Measurements from ENCODE around the gene WDR77. TPM values are rescaled to one million over a fixed set of nuclear protein-coding genes. Genes with fewer than 3 reads are reported as not detected.

The WDR77 gene
- total and polyA plus RNA-seq, 2 of the 4 experiments (the other 2 are of a cell fraction), result 80.8 to 87.0 TPM

DNA sequence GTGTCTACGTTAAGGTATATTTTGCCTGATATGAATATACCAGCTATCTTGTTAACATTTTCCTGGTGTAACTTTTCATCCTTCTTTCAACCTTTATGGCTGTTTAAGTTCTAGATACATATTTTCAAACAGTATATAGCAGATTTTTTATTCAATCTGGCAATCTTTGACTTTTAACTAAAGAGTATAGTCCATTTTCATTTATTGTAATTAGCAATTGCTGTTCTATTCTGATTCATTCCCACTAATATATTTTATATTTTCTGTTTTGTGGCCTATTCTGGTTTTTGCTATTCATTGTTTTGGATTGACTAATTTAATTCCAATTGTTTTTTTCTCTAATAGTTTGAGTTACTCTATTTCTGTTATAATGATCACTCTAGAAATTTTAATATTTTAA lies 17.4 kb upstream of the WDR77 start:
- no peaks in the 10 kb centered on the region for H3K9me3 ChIP-seq (ENCODE audit: control insufficient read depth, insufficient read depth, low read length)
- no peak overlapping the region for H2BK120ac ChIP-seq (ENCODE audit: low read depth, low read length)
- no peak overlapping the region for H2AFZ ChIP-seq (replicated peaks; ENCODE audit: low read length, poor library complexity)
- H3K14ac ChIP-seq (replicated peaks; ENCODE audit: low read depth, low read length), result no peak overlapping the region
- H2BK20ac ChIP-seq (ENCODE audit: low read depth, low read length), result no peak overlapping the region
- no peak overlapping the region for H3K4me3 ChIP-seq (ENCODE audit: insufficient read depth, low read depth, low read length)
- H3K27ac ChIP-seq (ENCODE audit: insufficient read depth, low read length), result no peak overlapping the region
- no peaks in the 10 kb centered on the region for H3K27me3 ChIP-seq (ENCODE audit: control insufficient read depth, insufficient read depth, low read length)
- H3K56ac ChIP-seq (ENCODE audit: extremely low read depth, insufficient read depth, low read length), result no peak overlapping the region
- CTCF ChIA-PET, result no interaction called here
- no peak overlapping the region for H4K91ac ChIP-seq (ENCODE audit: insufficient read depth, low read depth, low read length)
- TF ChIP-seq POLR2A (IDR thresholded peaks at IDR 0.05; ENCODE audit: low read depth, low read length) (no peak), RFX5 (IDR thresholded peaks at IDR 0.05; ENCODE audit: low read depth, low read length) (no peak), FOS (IDR thresholded peaks at IDR 0.05; ENCODE audit: low read depth, low read length) (no peak), MAZ (IDR thresholded peaks at IDR 0.05; ENCODE audit: borderline replicate concordance, low read depth, low read length) (no peak), MAFK (IDR thresholded peaks at IDR 0.05; ENCODE audit: low read depth, low read length) (no peak), RCOR1 (IDR thresholded peaks at IDR 0.05; ENCODE audit: insufficient replicate concordance, low read length) (no peak), MXI1 (IDR thresholded peaks at IDR 0.05; ENCODE audit: borderline replicate concordance, low read depth, low read length) (no peak), SMC3 (IDR thresholded peaks at IDR 0.05; ENCODE audit: low read depth, low read length) (no peak), BHLHE40 (IDR thresholded peaks at IDR 0.05; ENCODE audit: low read depth, low read length) (no peak), ELK1 (IDR thresholded peaks at IDR 0.05; ENCODE audit: borderline replicate concordance, low read depth, low read length) (no peak), CEBPB (IDR thresholded peaks at IDR 0.05; ENCODE audit: low read depth, low read length) (no peak), CHD1 (IDR thresholded peaks at IDR 0.05; ENCODE audit: low read depth, low read length) (no peak), RAD21 (IDR thresholded peaks at IDR 0.05; ENCODE audit: low read length) (no peak)
- TF ChIP-seq, protein P1, sequence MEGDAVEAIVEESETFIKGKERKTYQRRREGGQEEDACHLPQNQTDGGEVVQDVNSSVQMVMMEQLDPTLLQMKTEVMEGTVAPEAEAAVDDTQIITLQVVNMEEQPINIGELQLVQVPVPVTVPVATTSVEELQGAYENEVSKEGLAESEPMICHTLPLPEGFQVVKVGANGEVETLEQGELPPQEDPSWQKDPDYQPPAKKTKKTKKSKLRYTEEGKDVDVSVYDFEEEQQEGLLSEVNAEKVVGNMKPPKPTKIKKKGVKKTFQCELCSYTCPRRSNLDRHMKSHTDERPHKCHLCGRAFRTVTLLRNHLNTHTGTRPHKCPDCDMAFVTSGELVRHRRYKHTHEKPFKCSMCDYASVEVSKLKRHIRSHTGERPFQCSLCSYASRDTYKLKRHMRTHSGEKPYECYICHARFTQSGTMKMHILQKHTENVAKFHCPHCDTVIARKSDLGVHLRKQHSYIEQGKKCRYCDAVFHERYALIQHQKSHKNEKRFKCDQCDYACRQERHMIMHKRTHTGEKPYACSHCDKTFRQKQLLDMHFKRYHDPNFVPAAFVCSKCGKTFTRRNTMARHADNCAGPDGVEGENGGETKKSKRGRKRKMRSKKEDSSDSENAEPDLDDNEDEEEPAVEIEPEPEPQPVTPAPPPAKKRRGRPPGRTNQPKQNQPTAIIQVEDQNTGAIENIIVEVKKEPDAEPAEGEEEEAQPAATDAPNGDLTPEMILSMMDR (conservative IDR thresholded peaks at IDR 0.05; ENCODE audit: low read depth, low read length), result no peak
- TF ChIP-seq, protein P2, sequence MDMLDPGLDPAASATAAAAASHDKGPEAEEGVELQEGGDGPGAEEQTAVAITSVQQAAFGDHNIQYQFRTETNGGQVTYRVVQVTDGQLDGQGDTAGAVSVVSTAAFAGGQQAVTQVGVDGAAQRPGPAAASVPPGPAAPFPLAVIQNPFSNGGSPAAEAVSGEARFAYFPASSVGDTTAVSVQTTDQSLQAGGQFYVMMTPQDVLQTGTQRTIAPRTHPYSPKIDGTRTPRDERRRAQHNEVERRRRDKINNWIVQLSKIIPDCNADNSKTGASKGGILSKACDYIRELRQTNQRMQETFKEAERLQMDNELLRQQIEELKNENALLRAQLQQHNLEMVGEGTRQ (IDR thresholded peaks at IDR 0.05; ENCODE audit: low read depth, low read length), result no peak
- no peak overlapping the region for H3K4ac ChIP-seq (ENCODE audit: low read depth, low read length)
- no peaks in the 10 kb centered on the region for H3K4me1 ChIP-seq (ENCODE audit: control insufficient read depth, insufficient read depth, low read length)
- H3K36me3 ChIP-seq (ENCODE audit: control insufficient read depth, insufficient read depth, low read length), result peaks cover 14% of the 10 kb centered on the region
- in situ Hi-C loops (cut with MboI; ENCODE audit: low sequenced_read_pairs) (no loop called here), intact Hi-C loops (cut with micrococcal nuclease) (no loop called here), dilution Hi-C loops (cut with HindIII; ENCODE audit: low sequenced_read_pairs, unreplicated experiment) (loop anchor here (25.0 kb wide), 1 partner anchor 296 kb away; the partner anchor contains the start of gene DDX20)
- no peaks in the 10 kb centered on the region for H3K79me1 ChIP-seq (ENCODE audit: low read depth in 1 of 2, low read length in 2 of 2)
- H3K9me1 ChIP-seq (ENCODE audit: insufficient read depth, low read length), result peaks cover 9% of the 10 kb centered on the region; the same call in 1 of the 2 replicates
- POLR2A ChIA-PET (ENCODE audit: unreplicated experiment), result no interaction called here
- H4K5ac ChIP-seq (ENCODE audit: low read depth, low read length), result no peak overlapping the region
- DNase-seq (no peak), ATAC-seq (ENCODE audit: low read depth) (no peak)
- no peak overlapping the region for H3K18ac ChIP-seq (ENCODE audit: low read depth, low read length)
- no peak overlapping the region for H3K4me2 ChIP-seq (ENCODE audit: low read depth, low read length)
- H3K9ac ChIP-seq (ENCODE audit: low read depth, low read length), result no peak overlapping the region
- no CpG with 5 or more reads among the region's 1 CpG for WGBS, 2 experiments (ENCODE audit: extremely low coverage in 2 of 2, insufficient read length in 1 of 2)
- H2AK9ac ChIP-seq (replicated peaks; ENCODE audit: low read depth, low read length, poor library complexity), result no peak overlapping the region
- no peak overlapping the region for H2BK15ac ChIP-seq (ENCODE audit: low read depth, low read length)
- H3K23ac ChIP-seq (ENCODE audit: low read depth, low read length), result no peak overlapping the region
- H2AK5ac ChIP-seq (ENCODE audit: low read depth, low read length), result no peak overlapping the region
- BruUV-seq (replicated peaks), result no TSS peak
- H4K8ac ChIP-seq (ENCODE audit: low read depth in 2 of 2, low read length in 2 of 2), result no peak overlapping the region
- peaks cover 9% of the 10 kb centered on the region; the same call in 1 of the 2 replicates for H4K20me1 ChIP-seq (ENCODE audit: insufficient read depth, low read length)
- H2BK5ac ChIP-seq (ENCODE audit: low read depth, low read length, poor library complexity, severe bottlenecking), result no peak overlapping the region

Data from IMR-90 (cell line).